Activated T-cell treated with anti-CD3 and anti-CD28 coated beads for 48 hours (primary cell): ENCODE results near the gene IRF6.
A peak's percentile ranks its signal among the peaks of the same experiment; 100 is the strongest.

Source experiments
- DNase-seq: peaks from one replicate; pipeline ENCODE4 v3.0.0-alpha.2; 2020; ENCODE audit warnings: low read depth

IRF6 gene

GRCh38 chr1:209790286-209791193 is 15.4 kb downstream of the IRF6 start:
- no peak for DNase-seq

GRCh38 chr1:209789245-209789644 is 16.7 kb downstream of the IRF6 start:
- DNase-seq = no peak

- no peak for DNase-seq
These were observed 18.4 kb downstream of the IRF6 start for GRCh38 chr1:209787551-209787950.

- no peak for DNase-seq
These were observed 19.8 kb downstream of the IRF6 start for GRCh38 chr1:209786146-209786545.

- DNase-seq = no peak
These were observed 20.4 kb downstream of the IRF6 start for GRCh38 chr1:209785592-209785991.

- DNase-seq = peak; percentile 99
These were observed 21.4 kb downstream of the IRF6 start, which contains the start of gene C1orf74 for GRCh38 chr1:209784265-209785169. C1orf74 (minus strand) TSS chr1:209784559; CDS start chr1:209783634, 925 bp downstream.

GRCh38 chr1:209783386-209783785 is 22.6 kb downstream of the IRF6 start:
- no peak for DNase-seq

GRCh38 chr1:209780268-209780667 is 25.7 kb downstream of the IRF6 start:
- no peak for DNase-seq

GRCh38 chr1:209778102-209778501 is 27.8 kb downstream of the IRF6 start:
- DNase-seq = no peak

- no peak for DNase-seq
These were observed 28.4 kb downstream of the IRF6 start for GRCh38 chr1:209777587-209777986.

GRCh38 chr1:209775678-209776077 is 30.3 kb downstream of the IRF6 start:
- no peak for DNase-seq

- DNase-seq = no peak
These were observed 31.4 kb downstream of the IRF6 start for GRCh38 chr1:209774592-209774991.

GRCh38 chr1:209772126-209772525 is 33.8 kb downstream of the IRF6 start:
- DNase-seq = no peak

GRCh38 chr1:209770636-209771415 is 35.1 kb downstream of the IRF6 start:
- no peak for DNase-seq

- DNase-seq = no peak
These were observed 36.0 kb downstream of the IRF6 start for GRCh38 chr1:209769971-209770370.

- peak; percentile 66 for DNase-seq
These were observed 36.6 kb downstream of the IRF6 start for GRCh38 chr1:209769171-209769904.

GRCh38 chr1:209768354-209768774 is 37.6 kb downstream of the IRF6 start:
- DNase-seq = peak; percentile 77

GRCh38 chr1:209767706-209768105 is 38.2 kb downstream of the IRF6 start:
- no peak for DNase-seq

GRCh38 chr1:209767096-209767495 is 38.8 kb downstream of the IRF6 start:
- no peak for DNase-seq

GRCh38 chr1:209766051-209766450 is 39.9 kb downstream of the IRF6 start:
- DNase-seq = no peak

- DNase-seq = no peak
These were observed 44.8 kb downstream of the IRF6 start for GRCh38 chr1:209761011-209761635.
